ENCODE data around the gene COG7. TPM values are rescaled to one million over a fixed set of nuclear protein-coding genes. Genes with fewer than 3 reads are reported as not detected.

The COG7 gene
- total and polyA plus RNA-seq, 5 donors from 2014 or later: 9.2 to 18.7 (median 11.5) TPM

GRCh38 chr16:23408823-23409298 is 44.1 kb downstream of the COG7 start:
- peaks cover 64% of the 10 kb centered on the region for H3K36me3 Mint-ChIP-seq
- Histone ChIP-seq H3K27me3 (ENCODE audit: control insufficient read depth, insufficient read depth, low read length) (no peaks in the 10 kb centered on the region), H3K4me1 (ENCODE audit: control insufficient read depth, insufficient read depth, low read length, poor library complexity, severe bottlenecking) (no peaks in the 10 kb centered on the region), H3K27ac (ENCODE audit: insufficient read depth, low read length, poor library complexity, severe bottlenecking) (no peak overlapping the region), H3K4me3 (ENCODE audit: low read depth, low read length) (no peak overlapping the region), H3K9me3 (ENCODE audit: control insufficient read depth in 2 of 2, low read length in 2 of 2) (no peaks in the 10 kb centered on the region), H3K36me3 (ENCODE audit: control insufficient read depth, insufficient read depth, low read length) (peaks cover 81% of the 10 kb centered on the region)
- DNase-seq: no peak
- H3K27ac Mint-ChIP-seq: no peak overlapping the region
- no peaks in the 10 kb centered on the region for H3K4me1 Mint-ChIP-seq
- ATAC-seq (ENCODE audit: low read depth in 2 of 2): no peak
- no peak overlapping the region for H3K4me3 Mint-ChIP-seq
- H3K9me3 Mint-ChIP-seq: no peaks in the 10 kb centered on the region
- H3K27me3 Mint-ChIP-seq: no peaks in the 10 kb centered on the region

DNA sequence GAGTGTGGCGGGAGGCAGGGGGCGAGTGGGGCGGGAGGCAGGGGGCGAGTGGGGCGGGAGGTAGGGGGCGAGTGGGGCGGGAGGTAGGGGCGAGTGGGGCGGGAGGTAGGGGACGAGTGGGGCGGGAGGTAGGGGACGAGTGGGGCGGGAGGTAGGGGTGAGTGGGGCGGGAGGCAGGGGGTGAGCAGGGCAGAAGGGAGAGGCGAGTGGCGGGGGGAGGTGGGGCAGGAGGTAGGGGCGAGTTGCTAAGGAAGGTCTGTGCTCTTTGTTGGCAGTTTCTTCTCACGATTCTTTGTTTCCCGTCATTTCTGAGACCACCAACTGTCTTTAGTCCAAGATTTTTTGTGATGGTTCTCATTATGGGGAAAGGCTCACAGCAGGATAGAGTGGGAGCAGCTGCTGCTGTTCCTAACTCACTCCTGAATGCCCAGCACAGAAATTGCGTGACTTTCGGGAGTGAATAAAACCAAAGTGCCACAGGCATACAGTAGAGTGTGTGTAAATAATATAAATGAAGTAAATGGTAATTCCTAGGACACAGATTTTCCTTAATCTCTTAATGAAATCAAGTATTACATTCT is 44.7 kb downstream of the COG7 start:
- Mint-ChIP-seq H3K36me3 (peaks cover 63% of the 10 kb centered on the region), H3K27ac (no peak overlapping the region), H3K4me3 (no peak overlapping the region), H3K9me3 (no peaks in the 10 kb centered on the region), H3K4me1 (no peaks in the 10 kb centered on the region), H3K27me3 (no peaks in the 10 kb centered on the region)
- Histone ChIP-seq H3K4me3 (ENCODE audit: low read depth, low read length) (no peak overlapping the region), H3K9me3 (ENCODE audit: control insufficient read depth in 2 of 2, low read length in 2 of 2) (no peaks in the 10 kb centered on the region), H3K27me3 (ENCODE audit: control insufficient read depth, insufficient read depth, low read length) (no peaks in the 10 kb centered on the region), H3K4me1 (ENCODE audit: control insufficient read depth, insufficient read depth, low read length, poor library complexity, severe bottlenecking) (no peaks in the 10 kb centered on the region), H3K27ac (ENCODE audit: insufficient read depth, low read length, poor library complexity, severe bottlenecking) (no peak overlapping the region), H3K36me3 (ENCODE audit: control insufficient read depth, insufficient read depth, low read length) (peaks cover 81% of the 10 kb centered on the region)
- DNase-seq: no peak
- no peak for ATAC-seq (ENCODE audit: low read depth in 2 of 2)

DNA sequence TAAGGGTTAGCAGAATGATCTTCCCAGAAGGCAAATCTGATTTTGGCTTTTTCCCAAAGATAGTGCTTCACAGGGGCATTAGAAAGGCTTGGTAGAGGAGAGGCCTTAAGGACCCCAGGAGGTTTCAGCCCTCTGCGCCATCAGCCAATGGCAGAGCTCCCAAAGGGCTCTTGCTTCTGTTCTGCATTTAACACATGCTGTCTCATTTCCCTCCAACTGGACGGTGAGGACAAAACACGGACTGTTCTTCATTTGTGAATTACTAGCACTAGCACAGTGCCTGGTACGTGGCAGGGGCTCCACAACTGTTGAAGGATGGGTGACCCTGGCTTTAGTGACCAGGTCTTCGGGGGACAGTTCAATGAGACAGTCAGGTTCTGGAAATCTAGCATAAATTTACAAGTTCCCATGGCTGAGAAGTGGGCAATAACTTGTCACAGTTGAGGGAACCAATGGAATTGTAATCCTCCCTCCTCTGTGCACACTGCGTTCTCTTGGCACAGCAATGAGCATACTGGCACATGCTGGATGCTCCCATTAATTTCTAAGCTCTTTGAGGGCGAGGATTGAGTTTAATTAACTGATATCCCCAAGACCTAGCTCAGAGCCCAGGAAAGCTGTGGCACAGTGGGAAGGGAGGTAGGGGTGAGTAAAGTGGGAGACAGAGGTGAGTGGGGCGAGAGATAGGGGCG is 45.4 kb downstream of the COG7 start:
- ATAC-seq (ENCODE audit: low read depth in 2 of 2) (no peak), DNase-seq (no peak)
- Mint-ChIP-seq H3K4me1 (no peaks in the 10 kb centered on the region), H3K27me3 (no peaks in the 10 kb centered on the region), H3K9me3 (no peaks in the 10 kb centered on the region), H3K27ac (no peak overlapping the region), H3K4me3 (no peak overlapping the region), H3K36me3 (peaks cover 66% of the 10 kb centered on the region)
- Histone ChIP-seq H3K27me3 (ENCODE audit: control insufficient read depth, insufficient read depth, low read length) (no peaks in the 10 kb centered on the region), H3K36me3 (ENCODE audit: control insufficient read depth, insufficient read depth, low read length) (peaks cover 81% of the 10 kb centered on the region), H3K4me3 (ENCODE audit: low read depth, low read length) (no peak overlapping the region), H3K27ac (ENCODE audit: insufficient read depth, low read length, poor library complexity, severe bottlenecking) (no peak overlapping the region), H3K9me3 (ENCODE audit: control insufficient read depth in 2 of 2, low read length in 2 of 2) (no peaks in the 10 kb centered on the region), H3K4me1 (ENCODE audit: control insufficient read depth, insufficient read depth, low read length, poor library complexity, severe bottlenecking) (no peaks in the 10 kb centered on the region)

DNA sequence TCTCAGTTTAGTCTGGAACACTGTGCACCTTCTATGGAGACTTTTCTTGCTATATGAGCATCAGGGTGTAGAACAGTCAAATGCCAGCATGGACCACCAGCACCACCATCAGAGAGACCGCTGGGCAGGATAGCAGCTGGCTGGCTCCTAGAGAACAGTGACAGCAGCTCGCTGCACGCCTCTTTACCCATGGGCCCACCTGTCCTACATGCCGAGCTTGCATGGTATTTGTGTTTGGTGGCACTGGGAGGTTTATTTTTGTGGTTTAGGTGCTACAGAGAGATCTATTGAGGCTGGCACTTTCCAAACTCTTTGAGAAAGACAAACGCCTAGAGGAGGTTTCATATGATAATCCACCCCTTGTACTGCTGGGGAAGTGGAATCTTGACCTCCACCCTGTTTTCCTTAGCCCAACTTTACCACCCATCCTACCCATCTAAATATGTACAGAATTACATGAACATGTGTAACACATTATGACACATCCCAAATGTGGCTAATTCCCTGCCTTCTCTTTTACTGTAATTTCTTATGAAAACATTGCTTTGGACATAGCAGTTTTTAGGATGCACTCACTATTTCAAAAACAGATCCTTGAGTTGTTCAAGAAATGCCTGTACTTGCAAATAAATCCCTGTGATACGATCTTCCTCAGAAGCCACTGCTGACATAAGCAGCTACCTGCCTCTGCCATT is 46.3 kb downstream of the COG7 start:
- Histone ChIP-seq H3K9me3 (ENCODE audit: control insufficient read depth in 2 of 2, low read length in 2 of 2) (no peaks in the 10 kb centered on the region), H3K4me3 (ENCODE audit: low read depth, low read length) (no peak overlapping the region), H3K36me3 (ENCODE audit: control insufficient read depth, insufficient read depth, low read length) (peaks cover 84% of the 10 kb centered on the region), H3K27me3 (ENCODE audit: control insufficient read depth, insufficient read depth, low read length) (no peaks in the 10 kb centered on the region), H3K27ac (ENCODE audit: insufficient read depth, low read length, poor library complexity, severe bottlenecking) (no peak overlapping the region), H3K4me1 (ENCODE audit: control insufficient read depth, insufficient read depth, low read length, poor library complexity, severe bottlenecking) (no peaks in the 10 kb centered on the region)
- no peak overlapping the region for H3K27ac Mint-ChIP-seq
- H3K27me3 Mint-ChIP-seq: no peaks in the 10 kb centered on the region
- no peaks in the 10 kb centered on the region for H3K4me1 Mint-ChIP-seq
- H3K9me3 Mint-ChIP-seq: no peaks in the 10 kb centered on the region
- peaks cover 70% of the 10 kb centered on the region for H3K36me3 Mint-ChIP-seq
- DNase-seq (no peak), ATAC-seq (ENCODE audit: low read depth in 2 of 2) (no peak)
- no peak overlapping the region for H3K4me3 Mint-ChIP-seq

DNA sequence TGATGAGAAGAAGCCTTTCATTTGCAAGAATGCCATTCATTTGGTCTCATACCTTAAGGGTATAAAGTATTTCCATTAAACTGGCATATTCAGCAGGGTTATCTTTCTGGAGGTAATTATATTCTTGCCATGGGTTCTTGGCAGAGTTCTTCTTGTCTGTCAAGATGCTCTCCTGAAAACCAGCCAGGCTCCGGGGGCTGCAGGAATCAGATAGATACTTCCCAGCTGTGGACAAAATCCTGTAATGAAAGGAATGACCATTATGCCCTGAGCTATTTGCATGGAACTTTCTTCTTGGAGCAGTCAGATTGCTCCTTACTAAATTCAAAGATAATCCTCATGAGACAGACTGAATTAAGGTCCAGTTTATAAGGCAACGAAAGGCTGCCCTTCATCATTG is 47.0 kb downstream of the COG7 start:
- Histone ChIP-seq H3K4me1 (ENCODE audit: control insufficient read depth, insufficient read depth, low read length, poor library complexity, severe bottlenecking) (no peaks in the 10 kb centered on the region), H3K27me3 (ENCODE audit: control insufficient read depth, insufficient read depth, low read length) (no peaks in the 10 kb centered on the region), H3K27ac (ENCODE audit: insufficient read depth, low read length, poor library complexity, severe bottlenecking) (no peak overlapping the region), H3K9me3 (ENCODE audit: control insufficient read depth in 2 of 2, low read length in 2 of 2) (no peaks in the 10 kb centered on the region), H3K36me3 (ENCODE audit: control insufficient read depth, insufficient read depth, low read length) (peaks cover 83% of the 10 kb centered on the region), H3K4me3 (ENCODE audit: low read depth, low read length) (no peak overlapping the region)
- peaks cover 70% of the 10 kb centered on the region for H3K36me3 Mint-ChIP-seq
- no peaks in the 10 kb centered on the region for H3K4me1 Mint-ChIP-seq
- H3K9me3 Mint-ChIP-seq: no peaks in the 10 kb centered on the region
- H3K4me3 Mint-ChIP-seq: no peak overlapping the region
- no peak overlapping the region for H3K27ac Mint-ChIP-seq
- ATAC-seq (ENCODE audit: low read depth in 2 of 2): no peak
- H3K27me3 Mint-ChIP-seq: no peaks in the 10 kb centered on the region
- DNase-seq: no peak

- DNase-seq (no peak), ATAC-seq (ENCODE audit: low read depth in 2 of 2) (no peak)
- no peaks in the 10 kb centered on the region for H3K27me3 Mint-ChIP-seq
- no peaks in the 10 kb centered on the region for H3K4me1 Mint-ChIP-seq
- Histone ChIP-seq H3K36me3 (ENCODE audit: control insufficient read depth, insufficient read depth, low read length) (peaks cover 83% of the 10 kb centered on the region), H3K4me1 (ENCODE audit: control insufficient read depth, insufficient read depth, low read length, poor library complexity, severe bottlenecking) (no peaks in the 10 kb centered on the region), H3K27me3 (ENCODE audit: control insufficient read depth, insufficient read depth, low read length) (no peaks in the 10 kb centered on the region), H3K4me3 (ENCODE audit: low read depth, low read length) (no peak overlapping the region), H3K27ac (ENCODE audit: insufficient read depth, low read length, poor library complexity, severe bottlenecking) (no peak overlapping the region), H3K9me3 (ENCODE audit: control insufficient read depth in 2 of 2, low read length in 2 of 2) (no peaks in the 10 kb centered on the region)
- H3K27ac Mint-ChIP-seq: no peak overlapping the region
- H3K36me3 Mint-ChIP-seq: peaks cover 69% of the 10 kb centered on the region
- no peak overlapping the region for H3K4me3 Mint-ChIP-seq
- H3K9me3 Mint-ChIP-seq: no peaks in the 10 kb centered on the region
Measured at GRCh38 chr16:23403547-23403946, 49.4 kb downstream of the COG7 start.

GRCh38 chr16:23402100-23402499 is 50.9 kb downstream of the COG7 start:
- Histone ChIP-seq H3K4me1 (ENCODE audit: control insufficient read depth, insufficient read depth, low read length, poor library complexity, severe bottlenecking) (no peaks in the 10 kb centered on the region), H3K9me3 (ENCODE audit: control insufficient read depth in 2 of 2, low read length in 2 of 2) (no peaks in the 10 kb centered on the region), H3K27me3 (ENCODE audit: control insufficient read depth, insufficient read depth, low read length) (no peaks in the 10 kb centered on the region), H3K4me3 (ENCODE audit: low read depth, low read length) (no peak overlapping the region), H3K36me3 (ENCODE audit: control insufficient read depth, insufficient read depth, low read length) (peaks cover 88% of the 10 kb centered on the region), H3K27ac (ENCODE audit: insufficient read depth, low read length, poor library complexity, severe bottlenecking) (no peak overlapping the region)
- Mint-ChIP-seq H3K36me3 (peaks cover 65% of the 10 kb centered on the region), H3K27me3 (no peaks in the 10 kb centered on the region), H3K9me3 (no peaks in the 10 kb centered on the region), H3K4me3 (no peak overlapping the region), H3K4me1 (no peaks in the 10 kb centered on the region), H3K27ac (no peak overlapping the region)
- no peak for DNase-seq
- ATAC-seq (ENCODE audit: low read depth in 2 of 2): no peak
